Natural killer cell (primary cell): ENCODE measurements around the gene SCN5A. TPM values are rescaled to one million over a fixed set of nuclear protein-coding genes. Genes with fewer than 3 reads are reported as not detected.

Experiments
- ATAC-seq, 3 donors: fragments of 150-1000 bp in 2 of 3; fragments of 200-7000 bp in 1 of 3; cut with Tn5 transposase; 1 replicate in 1 of 3; 2 replicates in 2 of 3; pipeline ENCODE4 v1.10.0; 2021; ENCODE audit warnings: mild to moderate bottlenecking in 2 of 3, moderate library complexity in 2 of 3
- DNase-seq, 2 donors: peaks; one replicate each; pipeline versions ENCODE4 v3.0.0 to v3.0.0-alpha.2; 2013 to 2021; ENCODE audit warnings: mixed read lengths in 1 of 2
- H3K27ac ChIP-seq: one replicate; pipeline ENCODE4 v1.5.1; 2013; ENCODE audit warnings: mild to moderate bottlenecking, low read length
- H3K27me3 ChIP-seq: one replicate; pipeline ENCODE4 v1.6.1; 2013; ENCODE audit warnings: low read length; ENCODE audit not compliant: control insufficient read depth, insufficient read depth
- H3K36me3 ChIP-seq: one replicate; pipeline ENCODE4 v1.6.1; 2013; ENCODE audit warnings: low read length; ENCODE audit not compliant: control insufficient read depth, insufficient read depth
- H3K4me1 ChIP-seq: one replicate; pipeline ENCODE4 v1.6.1; 2013; ENCODE audit warnings: low read length; ENCODE audit not compliant: control insufficient read depth, insufficient read depth
- H3K4me3 ChIP-seq: one replicate; pipeline ENCODE4 v1.5.1; 2013; ENCODE audit warnings: low read length
- H3K9me3 ChIP-seq: one replicate; pipeline ENCODE4 v1.6.1; 2013; ENCODE audit warnings: low read length; ENCODE audit not compliant: control insufficient read depth, insufficient read depth
- H3K27ac Mint-ChIP-seq, 2 donors: one replicate each; pipeline ENCODE4 v1.8.0; 2022; ENCODE audit warnings: mild to moderate bottlenecking in 2 of 2, mixed read lengths in 2 of 2, moderate library complexity in 1 of 2
- H3K27me3 Mint-ChIP-seq, 2 donors: one replicate each; pipeline ENCODE4 v1.8.0; 2022; ENCODE audit warnings: low read depth in 2 of 2, mixed read lengths in 2 of 2
- H3K36me3 Mint-ChIP-seq: one replicate; pipeline ENCODE4 v1.8.0; 2022; ENCODE audit warnings: mixed read lengths
- H3K4me1 Mint-ChIP-seq, 2 donors: one replicate each; pipeline ENCODE4 v1.8.0; 2022; ENCODE audit warnings: mixed read lengths in 2 of 2
- H3K4me3 Mint-ChIP-seq: one replicate; pipeline ENCODE4 v1.8.0; 2022; ENCODE audit warnings: mild to moderate bottlenecking, moderate library complexity, mixed read lengths
- H3K9me3 Mint-ChIP-seq, 2 donors: one replicate each; pipeline ENCODE4 v1.8.0; 2022; ENCODE audit warnings: mixed read lengths in 2 of 2
- WGBS: methylation state at CpG from one replicate; pipeline ENCODE4 v1.1.7; 2013; ENCODE audit warnings: missing lambda C conversion rate; ENCODE audit not compliant: insufficient coverage; 5-methylcytosine and 5-hydroxymethylcytosine counted together
- intact Hi-C: fragments of 100-400 bp; cut with micrococcal nuclease; formaldehyde crosslinking; loops from one replicate; pipeline ENCODE4 v1.14.2; 2022
- total RNA-seq, 4 donors: library from RNA; stranded (reverse); fragments of 120-200 nt in 1 of 4; gene quantifications; one replicate each; pipeline versions ENCODE4 v1.2.3 to v1.2.4, GENCODE V29; 2013 to 2022
- TF ChIP-seq, protein P1 (sequence below): fragments of 200-600 bp; IDR thresholded peaks from one replicate; pipeline ENCODE4 v1.8.0; 2022; ENCODE audit warnings: antibody characterized with exemption

SCN5A gene
- total RNA-seq, 3 donors from 2014 or later (not counting 1 experiment from before 2014, with no cell fraction given), result 0.50 TPM; not detected in 2

DNA sequence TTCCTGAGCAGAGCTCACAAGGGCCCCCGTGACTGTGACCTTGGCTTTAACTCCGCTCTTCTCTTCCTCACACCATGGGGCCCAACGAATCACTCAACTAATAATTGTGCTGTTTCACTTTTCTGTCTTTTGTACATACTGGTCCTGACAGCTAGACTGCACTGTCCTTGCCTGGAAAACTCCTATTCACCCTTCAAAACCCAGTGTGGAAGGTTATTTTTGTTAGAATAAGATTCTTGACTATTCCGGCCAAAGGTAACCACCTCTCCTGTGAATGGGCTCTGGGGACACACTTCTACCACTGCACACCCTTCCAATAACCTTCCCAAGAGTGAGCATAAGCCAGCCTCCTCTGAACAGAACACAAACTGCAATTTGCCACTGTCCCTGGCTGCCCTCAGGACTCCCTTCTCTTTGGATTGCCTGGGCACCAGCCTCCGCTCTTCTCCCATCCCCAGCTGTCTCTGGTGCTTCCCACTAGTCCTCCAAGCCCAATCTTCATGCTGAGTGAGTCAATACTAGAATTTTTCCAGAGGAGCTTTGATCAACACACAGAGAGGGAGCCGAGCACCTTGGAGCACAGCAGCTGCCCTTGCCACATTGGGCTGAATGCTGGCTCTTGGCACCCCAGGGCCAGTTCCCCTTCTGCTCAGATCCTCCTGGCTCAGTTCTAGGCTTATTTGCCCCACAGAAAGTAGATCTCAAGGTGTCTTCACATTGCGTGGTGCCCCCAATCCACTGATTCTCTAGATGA is 2.1 kb downstream of the SCN5A start:
- no peak overlapping the region for H3K4me3 ChIP-seq
- H3K9me3 ChIP-seq, result no peaks in the 10 kb centered on the region
- WGBS, result 94% methylated on average over 7 of the region's 7 CpGs
- no peaks in the 10 kb centered on the region for H3K9me3 Mint-ChIP-seq
- no peak overlapping the region for H3K27ac ChIP-seq
- no peak overlapping the region for H3K27ac Mint-ChIP-seq
- H3K4me1 ChIP-seq, result peaks cover 20% of the 10 kb centered on the region
- intact Hi-C loops, result no loop called here
- H3K36me3 Mint-ChIP-seq, result no peaks in the 10 kb centered on the region
- peaks cover 0 to 5% of the 10 kb centered on the region in 2 donors for H3K4me1 Mint-ChIP-seq
- H3K4me3 Mint-ChIP-seq, result no peak overlapping the region
- DNase-seq (no peak), ATAC-seq (no peak)
- peaks cover 10 to 11% of the 10 kb centered on the region in 2 donors for H3K27me3 Mint-ChIP-seq
- no peaks in the 10 kb centered on the region for H3K36me3 ChIP-seq
- TF ChIP-seq, protein P1, sequence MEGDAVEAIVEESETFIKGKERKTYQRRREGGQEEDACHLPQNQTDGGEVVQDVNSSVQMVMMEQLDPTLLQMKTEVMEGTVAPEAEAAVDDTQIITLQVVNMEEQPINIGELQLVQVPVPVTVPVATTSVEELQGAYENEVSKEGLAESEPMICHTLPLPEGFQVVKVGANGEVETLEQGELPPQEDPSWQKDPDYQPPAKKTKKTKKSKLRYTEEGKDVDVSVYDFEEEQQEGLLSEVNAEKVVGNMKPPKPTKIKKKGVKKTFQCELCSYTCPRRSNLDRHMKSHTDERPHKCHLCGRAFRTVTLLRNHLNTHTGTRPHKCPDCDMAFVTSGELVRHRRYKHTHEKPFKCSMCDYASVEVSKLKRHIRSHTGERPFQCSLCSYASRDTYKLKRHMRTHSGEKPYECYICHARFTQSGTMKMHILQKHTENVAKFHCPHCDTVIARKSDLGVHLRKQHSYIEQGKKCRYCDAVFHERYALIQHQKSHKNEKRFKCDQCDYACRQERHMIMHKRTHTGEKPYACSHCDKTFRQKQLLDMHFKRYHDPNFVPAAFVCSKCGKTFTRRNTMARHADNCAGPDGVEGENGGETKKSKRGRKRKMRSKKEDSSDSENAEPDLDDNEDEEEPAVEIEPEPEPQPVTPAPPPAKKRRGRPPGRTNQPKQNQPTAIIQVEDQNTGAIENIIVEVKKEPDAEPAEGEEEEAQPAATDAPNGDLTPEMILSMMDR, result no peak
- peaks cover 10% of the 10 kb centered on the region for H3K27me3 ChIP-seq

DNA sequence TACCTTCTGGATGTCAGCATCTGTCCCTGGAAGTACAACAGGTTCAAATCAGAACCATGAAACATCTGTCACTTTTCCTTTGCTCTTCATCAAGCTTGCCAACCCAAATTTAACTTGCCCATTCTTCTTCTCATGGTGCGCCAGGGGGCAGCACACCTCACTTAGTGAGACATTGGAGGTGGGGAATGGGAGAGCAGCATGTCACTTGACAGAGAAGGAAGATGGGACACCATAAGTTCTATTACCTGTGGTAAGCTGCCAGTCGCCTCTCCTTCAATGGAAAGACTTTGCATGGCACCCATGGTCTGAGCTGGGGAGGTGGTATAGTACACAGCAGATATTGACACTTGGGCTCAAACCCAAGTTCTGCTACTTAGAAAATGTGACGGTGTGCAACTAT is 2.9 kb downstream of the SCN5A start:
- peaks cover 10% of the 10 kb centered on the region for H3K27me3 ChIP-seq
- no peaks in the 10 kb centered on the region for H3K9me3 ChIP-seq
- H3K27ac ChIP-seq, result no peak overlapping the region
- intact Hi-C loops, result no loop called here
- 61% methylated on average over 3 of the region's 3 CpGs for WGBS
- no peak overlapping the region for H3K4me3 ChIP-seq
- Mint-ChIP-seq H3K9me3 (no peaks in the 10 kb centered on the region), H3K36me3 (no peaks in the 10 kb centered on the region), H3K4me1 (peaks cover 0 to 5% of the 10 kb centered on the region in 2 donors), H3K4me3 (no peak overlapping the region), H3K27me3 (peaks cover 6 to 7% of the 10 kb centered on the region in 2 donors), H3K27ac (no peak overlapping the region)
- no peak for ATAC-seq
- H3K4me1 ChIP-seq, result peaks cover 20% of the 10 kb centered on the region
- TF ChIP-seq, protein P1, result no peak
- no peaks in the 10 kb centered on the region for H3K36me3 ChIP-seq
- peak in 1 of 2 donors; percentile 50 for DNase-seq

DNA sequence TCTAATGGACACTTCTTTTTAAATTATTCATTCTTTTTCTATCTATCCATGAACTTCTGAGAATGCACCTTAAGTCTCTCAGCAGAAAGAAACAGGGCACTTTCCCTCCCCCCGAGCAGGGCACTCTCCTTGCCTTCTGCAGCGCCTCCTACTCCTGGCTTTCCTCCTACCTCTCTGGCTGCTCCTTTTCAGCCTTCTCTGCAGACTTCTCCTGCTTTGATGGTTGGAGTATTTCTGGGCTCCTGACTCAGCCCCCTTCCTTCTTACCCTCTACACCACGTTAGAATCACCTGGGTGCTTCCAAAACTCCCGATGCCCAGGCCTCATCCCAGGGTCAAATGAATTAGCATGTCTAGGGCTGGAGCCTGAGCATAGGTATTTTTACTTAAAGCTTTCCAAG is 3.4 kb downstream of the SCN5A start:
- TF ChIP-seq, protein P1, result no peak
- Histone ChIP-seq H3K4me1 (peaks cover 19% of the 10 kb centered on the region), H3K27ac (no peak overlapping the region), H3K27me3 (peaks cover 10% of the 10 kb centered on the region), H3K9me3 (no peaks in the 10 kb centered on the region), H3K36me3 (no peaks in the 10 kb centered on the region), H3K4me3 (no peak overlapping the region)
- H3K27me3 Mint-ChIP-seq, result peaks cover 5 to 6% of the 10 kb centered on the region in 2 donors
- H3K27ac Mint-ChIP-seq, result no peak overlapping the region
- H3K9me3 Mint-ChIP-seq, result no peaks in the 10 kb centered on the region
- DNase-seq (no peak), ATAC-seq (no peak)
- intact Hi-C loops, result no loop called here
- H3K4me1 Mint-ChIP-seq, result peaks cover 0 to 5% of the 10 kb centered on the region in 2 donors
- 74% methylated on average over 4 of the region's 4 CpGs for WGBS
- no peaks in the 10 kb centered on the region for H3K36me3 Mint-ChIP-seq
- no peak overlapping the region for H3K4me3 Mint-ChIP-seq

DNA sequence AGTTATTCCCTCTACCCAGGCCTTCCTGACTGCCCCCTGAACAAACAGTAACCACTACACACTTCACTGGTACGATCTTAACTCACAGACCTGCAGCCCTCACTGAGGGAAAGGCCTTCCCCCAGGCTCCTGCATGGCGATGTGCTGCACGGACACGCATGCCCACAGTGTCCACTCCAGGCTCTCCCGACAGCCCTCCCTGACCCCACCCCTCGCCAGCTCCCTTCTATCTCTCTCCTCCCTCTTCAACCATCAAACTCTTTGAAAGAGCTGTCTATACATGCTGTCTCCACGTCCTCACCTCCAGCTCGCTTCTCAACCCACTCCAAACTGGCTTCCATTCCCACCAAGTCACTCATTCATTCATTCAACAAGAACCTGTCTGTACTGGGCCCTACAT is 3.9 kb downstream of the SCN5A start:
- Histone ChIP-seq H3K4me3 (no peak overlapping the region), H3K36me3 (no peaks in the 10 kb centered on the region), H3K27ac (no peak overlapping the region), H3K27me3 (peaks cover 10% of the 10 kb centered on the region), H3K4me1 (peaks cover 14% of the 10 kb centered on the region), H3K9me3 (no peaks in the 10 kb centered on the region)
- intact Hi-C loops, result no loop called here
- Mint-ChIP-seq H3K4me3 (no peak overlapping the region), H3K4me1 (peaks cover 0 to 5% of the 10 kb centered on the region in 2 donors), H3K9me3 (no peaks in the 10 kb centered on the region), H3K27ac (no peak overlapping the region), H3K27me3 (peaks cover 4 to 6% of the 10 kb centered on the region in 2 donors), H3K36me3 (no peaks in the 10 kb centered on the region)
- ATAC-seq, result no peak
- TF ChIP-seq, protein P1, result no peak
- DNase-seq, result no peak
- 85% methylated on average over 8 of the region's 8 CpGs for WGBS
